ENCODE results near the gene ZNF792. TPM values are rescaled to one million over a fixed set of nuclear protein-coding genes. Genes with fewer than 3 reads are reported as not detected.
A peak's percentile ranks its signal among the peaks of the same experiment; 100 is the strongest.

The ZNF792 gene
- total RNA-seq = 10 to 100 TPM; 30.2 to 32.1 TPM
- 4.6 TPM for polyA plus RNA-seq (2013, experiment 1 of 2)
- 5.4 TPM for polyA plus RNA-seq (2013, experiment 2 of 2)
- long read RNA-seq, experiment 1, partial matches to known transcripts = 5 of 10 reads
- long read RNA-seq, experiment 1, other reads (novel, unspliced or antisense) = 1 of 10 reads
- long read RNA-seq, experiment 2, transcript ZNF792-201 (4 exons, 3,888 nt) = major isoform, 35 of 47 reads
- long read RNA-seq, experiment 2, partial matches to known transcripts = 1 of 47 reads
- long read RNA-seq, experiment 2, other reads (novel, unspliced or antisense) = 9 of 47 reads
- long read RNA-seq, experiment 3, transcript ZNF792-201 (4 exons, 3,888 nt) = major isoform, 75 of 82 reads
- long read RNA-seq, experiment 3, partial matches to known transcripts = 1 of 82 reads
- long read RNA-seq, experiment 3, other reads (novel, unspliced or antisense) = 6 of 82 reads
- long read RNA-seq, experiment 4, partial matches to known transcripts = 0 of 21 reads
- long read RNA-seq, experiment 4, other reads (novel, unspliced or antisense) = 21 of 21 reads

DNA sequence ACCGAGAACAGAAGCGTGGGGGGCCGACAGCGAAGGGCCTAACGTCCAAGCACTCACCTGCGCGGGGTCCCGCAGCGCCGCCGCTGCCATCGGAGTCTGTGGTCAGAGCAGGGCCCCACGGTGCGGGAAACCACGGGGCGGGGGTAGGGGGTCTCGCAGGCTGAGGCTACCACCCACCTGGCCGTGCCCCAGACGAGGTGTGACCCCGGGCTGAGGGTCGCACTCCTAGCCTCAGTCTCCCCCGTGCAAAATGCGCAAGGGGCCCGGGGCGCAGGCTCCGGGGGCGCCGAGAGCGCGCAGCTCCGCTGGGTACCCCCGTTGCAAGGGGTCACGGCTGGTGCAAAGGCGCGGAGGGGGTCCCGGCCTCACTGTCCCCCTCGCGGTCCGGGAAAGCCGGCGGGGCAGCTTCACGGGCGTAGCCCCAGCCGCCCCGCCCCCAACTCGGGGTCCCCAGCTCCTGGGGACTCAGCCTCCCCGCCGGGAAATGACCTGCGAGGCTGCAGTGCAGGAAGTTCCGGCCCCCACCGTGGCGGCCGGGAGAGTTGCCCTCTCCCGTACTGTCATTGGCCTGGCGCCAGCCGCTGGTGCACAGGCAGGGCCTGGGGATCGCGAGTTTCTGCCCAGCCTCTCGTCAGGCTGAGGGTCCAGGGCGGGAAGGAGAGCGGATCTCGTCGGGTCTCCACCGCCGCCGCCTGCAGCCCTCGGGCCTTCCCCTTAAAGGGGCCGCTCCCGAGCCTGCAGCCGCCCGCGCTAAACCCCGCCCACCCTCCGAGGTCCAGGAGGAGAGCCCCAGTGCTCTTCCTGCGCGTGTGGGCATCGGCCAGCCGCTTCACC, at the start of gene ZNF792:
ZNF792 (minus strand) TSS at position 657 of the 834 bp plus-strand sequence; CDS start at position 90, 567 bp downstream.
- no peak within 1 kb of the TSS for H3K27ac ChIP-seq (ENCODE audit: low read depth, low read length)
- H3K27ac Mint-ChIP-seq = peak within 1 kb of the TSS; percentile 82
- H3K4me1 ChIP-seq (ENCODE audit: control insufficient read depth, insufficient read depth, low read length) = no peaks in the 10 kb centered on the region
- DNase-seq = peak; percentile 91
- H3K27me3 ChIP-seq (ENCODE audit: control insufficient read depth, insufficient read depth, low read length, poor library complexity, severe bottlenecking) = no peaks in the 10 kb centered on the region
- H3K27me3 Mint-ChIP-seq (ENCODE audit: insufficient read depth) = peaks cover 6% of the 10 kb centered on the region
- H3K36me3 Mint-ChIP-seq (ENCODE audit: low read depth) = peaks cover 42% of the 10 kb centered on the region
- H3K4me3 ChIP-seq (ENCODE audit: low read length) = peak within 1 kb of the TSS; percentile 99
- 2% methylated on average over 40 to 78 of the region's 78 CpGs for WGBS, 2 experiments (ENCODE audit: insufficient coverage in 1 of 2, insufficient read length in 1 of 2)
- H3K9me3 Mint-ChIP-seq = peaks cover 86% of the 10 kb centered on the region
- TF ChIP-seq, protein P1, sequence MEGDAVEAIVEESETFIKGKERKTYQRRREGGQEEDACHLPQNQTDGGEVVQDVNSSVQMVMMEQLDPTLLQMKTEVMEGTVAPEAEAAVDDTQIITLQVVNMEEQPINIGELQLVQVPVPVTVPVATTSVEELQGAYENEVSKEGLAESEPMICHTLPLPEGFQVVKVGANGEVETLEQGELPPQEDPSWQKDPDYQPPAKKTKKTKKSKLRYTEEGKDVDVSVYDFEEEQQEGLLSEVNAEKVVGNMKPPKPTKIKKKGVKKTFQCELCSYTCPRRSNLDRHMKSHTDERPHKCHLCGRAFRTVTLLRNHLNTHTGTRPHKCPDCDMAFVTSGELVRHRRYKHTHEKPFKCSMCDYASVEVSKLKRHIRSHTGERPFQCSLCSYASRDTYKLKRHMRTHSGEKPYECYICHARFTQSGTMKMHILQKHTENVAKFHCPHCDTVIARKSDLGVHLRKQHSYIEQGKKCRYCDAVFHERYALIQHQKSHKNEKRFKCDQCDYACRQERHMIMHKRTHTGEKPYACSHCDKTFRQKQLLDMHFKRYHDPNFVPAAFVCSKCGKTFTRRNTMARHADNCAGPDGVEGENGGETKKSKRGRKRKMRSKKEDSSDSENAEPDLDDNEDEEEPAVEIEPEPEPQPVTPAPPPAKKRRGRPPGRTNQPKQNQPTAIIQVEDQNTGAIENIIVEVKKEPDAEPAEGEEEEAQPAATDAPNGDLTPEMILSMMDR (conservative IDR thresholded peaks at IDR 0.05) = no peak
- H3K4me3 Mint-ChIP-seq = peak within 1 kb of the TSS; percentile 85
- H3K4me1 Mint-ChIP-seq = peaks cover 10% of the 10 kb centered on the region
- peaks cover 35% of the 10 kb centered on the region for H3K36me3 ChIP-seq (ENCODE audit: control insufficient read depth, insufficient read depth, low read length)
- H3K9me3 ChIP-seq (ENCODE audit: control insufficient read depth, low read length) = peaks cover 69% of the 10 kb centered on the region
- H3K9ac ChIP-seq (ENCODE audit: extremely low read depth, low read length, poor library complexity, severe bottlenecking) = peak within 1 kb of the TSS; percentile 80

DNA sequence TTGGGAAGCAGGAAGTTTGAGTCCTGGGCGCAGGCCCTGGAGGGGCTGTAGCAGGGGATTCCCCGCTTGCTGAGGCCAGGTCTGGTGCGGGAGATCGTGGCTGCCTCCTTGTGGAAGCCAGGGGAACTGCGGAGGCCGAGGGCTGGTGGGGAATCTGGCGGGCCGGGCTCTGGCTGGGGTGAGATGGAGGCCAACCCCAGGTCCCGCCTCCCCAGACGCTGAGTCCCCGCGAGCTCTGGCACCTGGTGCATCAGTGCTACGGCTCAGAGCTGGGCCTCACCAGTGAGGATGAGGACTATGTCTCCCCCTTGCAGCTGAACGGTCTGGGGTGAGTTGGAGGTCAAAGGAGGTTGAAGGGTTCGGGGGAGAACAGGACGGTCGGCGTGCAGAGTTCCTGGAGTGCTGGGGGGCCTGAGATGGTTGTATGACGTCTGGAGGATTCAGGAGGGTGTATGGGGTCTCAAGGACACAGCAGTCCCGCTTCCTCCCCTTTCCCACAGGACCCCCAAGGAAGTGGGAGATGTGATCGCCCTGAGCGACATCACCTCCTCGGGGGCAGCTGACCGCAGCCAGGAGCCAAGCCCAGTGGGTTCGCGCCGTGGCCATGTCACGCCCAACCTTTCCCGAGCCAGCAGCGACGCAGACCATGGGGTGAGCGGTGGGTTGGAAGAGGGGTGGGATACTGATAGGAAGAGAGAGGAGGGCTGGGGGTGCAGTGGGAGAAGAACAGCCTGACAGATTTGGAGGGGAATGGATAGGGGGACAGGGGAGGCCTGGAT, 49.2 kb upstream of the ZNF792 start:
- H3K27me3 Mint-ChIP-seq (ENCODE audit: insufficient read depth) = no peaks in the 10 kb centered on the region
- WGBS, 2 experiments (ENCODE audit: insufficient coverage in 1 of 2, insufficient read length in 1 of 2) = 80 to 83% methylated on average over 27 to 32 of the region's 32 CpGs
- no peaks in the 10 kb centered on the region for H3K27me3 ChIP-seq (ENCODE audit: control insufficient read depth, insufficient read depth, low read length, poor library complexity, severe bottlenecking)
- no peaks in the 10 kb centered on the region for H3K4me1 ChIP-seq (ENCODE audit: control insufficient read depth, insufficient read depth, low read length)
- H3K4me3 ChIP-seq (ENCODE audit: low read length) = no peak overlapping the region
- peaks cover 66% of the 10 kb centered on the region for H3K36me3 Mint-ChIP-seq (ENCODE audit: low read depth)
- H3K4me1 Mint-ChIP-seq = no peaks in the 10 kb centered on the region
- TF ChIP-seq, protein P1 (conservative IDR thresholded peaks at IDR 0.05) = peak; percentile 98
- H3K27ac Mint-ChIP-seq = peak overlapping the region; percentile 94
- H3K36me3 ChIP-seq (ENCODE audit: control insufficient read depth, insufficient read depth, low read length) = peaks cover 87% of the 10 kb centered on the region
- no peak overlapping the region for H3K4me3 Mint-ChIP-seq
- DNase-seq = peak; percentile 96
- no peaks in the 10 kb centered on the region for H3K9me3 Mint-ChIP-seq
- H3K9me3 ChIP-seq (ENCODE audit: control insufficient read depth, low read length) = no peaks in the 10 kb centered on the region
- H3K27ac ChIP-seq (ENCODE audit: low read depth, low read length) = no peak overlapping the region
- no peak overlapping the region for H3K9ac ChIP-seq (ENCODE audit: extremely low read depth, low read length, poor library complexity, severe bottlenecking)

Measured in endodermal cell (in vitro differentiated cells).